NCI-H748 (cell line): ENCODE results near the gene TRMO.

Experiments used
- DNase-seq: peaks from one replicate; lab custom pipeline; 2025; ENCODE audit not compliant: unreplicated experiment; lab: John Stamatoyannopoulos, UW

The TRMO gene

GRCh38 chr9:97905228-97905627 lies 17.1 kb downstream of the TRMO start:
- DNase-seq, result no peak

- no peak for DNase-seq
These were observed 17.6 kb downstream of the TRMO start for GRCh38 chr9:97904725-97905124.

GRCh38 chr9:97903177-97903576 lies 19.1 kb downstream of the TRMO start:
- DNase-seq, result no peak

- peak; percentile 51 for DNase-seq
These were observed 21.3 kb downstream of the TRMO start for GRCh38 chr9:97900738-97901565.

GRCh38 chr9:97900103-97900737 lies 22.1 kb downstream of the TRMO start:
- DNase-seq, result no peak

- DNase-seq, result no peak
These were observed 26.5 kb downstream of the TRMO start for GRCh38 chr9:97895695-97896332.

- no peak for DNase-seq
These were observed 27.1 kb downstream of the TRMO start for GRCh38 chr9:97895211-97895610.

GRCh38 chr9:97892421-97892820 lies 29.9 kb downstream of the TRMO start:
- no peak for DNase-seq

- DNase-seq, result no peak
These were observed 30.6 kb downstream of the TRMO start for GRCh38 chr9:97891736-97892135.

- DNase-seq, result peak; percentile 24
These were observed 32.1 kb downstream of the TRMO start for GRCh38 chr9:97889941-97890887.

- no peak for DNase-seq
These were observed 42.0 kb downstream of the TRMO start for GRCh38 chr9:97880336-97880735.

GRCh38 chr9:97876061-97876460 lies 46.2 kb downstream of the TRMO start:
- DNase-seq, result no peak

GRCh38 chr9:97875111-97875510 lies 47.2 kb downstream of the TRMO start:
- no peak for DNase-seq

- DNase-seq, result peak; percentile 75
These were observed 47.7 kb downstream of the TRMO start for GRCh38 chr9:97874624-97875023.

GRCh38 chr9:97873882-97874281 lies 48.4 kb downstream of the TRMO start:
- no peak for DNase-seq

- DNase-seq, result no peak
These were observed 48.9 kb downstream of the TRMO start for GRCh38 chr9:97873425-97873824.

- DNase-seq, result no peak
These were observed 53.4 kb downstream of the TRMO start for GRCh38 chr9:97868859-97869258.

GRCh38 chr9:97866848-97867247 lies 55.5 kb downstream of the TRMO start:
- DNase-seq, result no peak

- no peak for DNase-seq
These were observed 56.0 kb downstream of the TRMO start for GRCh38 chr9:97866300-97866699.

- DNase-seq, result no peak
These were observed 57.9 kb downstream of the TRMO start for GRCh38 chr9:97864396-97864795.

GRCh38 chr9:97863314-97863713 lies 59.0 kb downstream of the TRMO start:
- DNase-seq, result no peak
